OCI-LY3 (cell line): ENCODE results near the gene HDDC3.

Experiments
- H2AFZ ChIP-seq: fragments of 200-600, 300-600 bp; shearing (Covaris generic); 2 replicates; pipeline ENCODE4 v1.6.0; 2014; ENCODE audit warnings: antibody characterized with exemption, low read depth, low read length
- H3K27ac ChIP-seq: fragments of 200-600, 300-600 bp; sonication (generic); 2 replicates; pipeline ENCODE4 v1.5.1; 2014; ENCODE audit warnings: mild to moderate bottlenecking, low read length, moderate library complexity, mixed read lengths
- H3K27me3 ChIP-seq: fragments of 200-600, 300-600 bp; sonication (generic); 2 replicates; pipeline ENCODE4 v1.6.1; 2014; ENCODE audit warnings: low read depth, low read length, mixed read lengths
- H3K36me3 ChIP-seq: fragments of 200-600, 300-600 bp; sonication (generic); replicated peaks from 2 replicates; pipeline ENCODE3; 2014; ENCODE audit warnings: low read depth, low read length, mixed read lengths
- H3K4me1 ChIP-seq: fragments of 300-600, 200-600 bp; sonication (generic); 2 replicates; pipeline ENCODE4 v1.6.1; 2014; ENCODE audit warnings: low read length, mixed read lengths
- H3K4me2 ChIP-seq: fragments of 200-600, 300-600 bp; sonication (generic); 2 replicates; pipeline ENCODE4 v1.6.1; 2014; ENCODE audit warnings: low read length, mixed read lengths
- H3K4me3 ChIP-seq: fragments of 300-600, 200-600 bp; sonication (generic); 2 replicates; pipeline ENCODE4 v1.5.1; 2014; ENCODE audit warnings: antibody characterized with exemption, mild to moderate bottlenecking, low read length, moderate library complexity
- H3K79me2 ChIP-seq: fragments of 300-600, 200-600 bp; shearing (Covaris generic); 2 replicates; pipeline ENCODE4 v1.6.1; 2014; ENCODE audit warnings: mild to moderate bottlenecking, low read length, mixed read lengths
- H3K9ac ChIP-seq: fragments of 300-600, 200-600 bp; shearing (Covaris generic); 2 replicates; pipeline ENCODE4 v1.6.0; 2014; ENCODE audit warnings: mild to moderate bottlenecking, low read length, moderate library complexity
- H3K9me3 ChIP-seq: fragments of 200-600, 300-600 bp; shearing (Covaris generic); 2 replicates; pipeline ENCODE4 v1.6.1; 2014; ENCODE audit warnings: low read length, mixed read lengths; ENCODE audit not compliant: insufficient read depth
- H4K20me1 ChIP-seq: fragments of 200-600, 300-600 bp; sonication (generic); 2 replicates; pipeline ENCODE4 v1.6.1; 2016; ENCODE audit warnings: low read length, mixed read lengths; ENCODE audit not compliant: insufficient read depth
- EZH2phosphoT487 ChIP-seq: fragments of 200-600 bp; shearing (Covaris generic); IDR thresholded peaks from 2 replicates; pipeline ENCODE4 v1.6.1; 2018; ENCODE audit warnings: antibody characterized with exemption, mixed run types, low read depth
- TF ChIP-seq, protein P1 (sequence below): fragments of 200-600, 300-600 bp; sonication (generic); IDR thresholded peaks from 2 replicates; pipeline ENCODE4 v1.5.1; 2014; ENCODE audit warnings: antibody characterized with exemption, low read length, low read depth

The HDDC3 gene

DNA sequence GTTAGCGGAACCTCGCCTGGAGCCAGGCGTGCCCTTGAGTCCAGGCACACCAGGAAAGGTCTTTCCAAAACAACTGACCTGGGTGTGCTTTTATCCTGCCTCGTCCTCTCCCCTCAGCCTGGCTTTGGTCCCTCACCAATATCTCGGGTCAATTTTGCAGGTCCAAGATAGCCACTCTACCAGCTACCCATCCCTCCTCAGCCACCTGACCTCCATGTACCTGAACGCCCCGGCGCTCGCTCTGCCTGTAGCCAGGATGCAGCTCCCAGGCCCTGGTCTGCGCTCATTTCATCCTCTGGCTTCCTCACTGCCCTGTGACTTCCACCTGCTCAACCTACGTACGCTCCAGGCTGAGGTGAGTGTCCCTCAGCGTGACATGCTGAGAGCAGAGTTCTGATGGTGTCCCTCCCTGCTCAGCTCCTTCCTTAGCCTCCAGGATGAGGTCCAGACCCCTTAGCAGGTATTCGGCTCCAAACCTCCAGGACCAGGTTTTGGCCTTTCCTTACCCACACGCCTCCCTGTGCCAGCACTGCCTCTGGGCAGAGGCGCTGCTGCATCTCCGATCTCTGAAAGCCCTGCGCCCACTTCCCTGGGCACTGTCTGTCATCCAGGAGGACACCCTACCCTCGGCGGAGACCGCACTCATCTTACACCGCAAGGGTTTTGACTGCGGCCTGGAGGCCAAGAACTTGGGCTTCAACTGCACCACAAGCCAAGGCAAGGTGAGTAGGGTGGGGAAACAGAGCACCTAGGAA lies 14.1 kb downstream of the HDDC3 start:
- H3K27me3 ChIP-seq = no peaks in the 10 kb centered on the region
- no peak for TF ChIP-seq EZH2phosphoT487
- TF ChIP-seq, protein P1, sequence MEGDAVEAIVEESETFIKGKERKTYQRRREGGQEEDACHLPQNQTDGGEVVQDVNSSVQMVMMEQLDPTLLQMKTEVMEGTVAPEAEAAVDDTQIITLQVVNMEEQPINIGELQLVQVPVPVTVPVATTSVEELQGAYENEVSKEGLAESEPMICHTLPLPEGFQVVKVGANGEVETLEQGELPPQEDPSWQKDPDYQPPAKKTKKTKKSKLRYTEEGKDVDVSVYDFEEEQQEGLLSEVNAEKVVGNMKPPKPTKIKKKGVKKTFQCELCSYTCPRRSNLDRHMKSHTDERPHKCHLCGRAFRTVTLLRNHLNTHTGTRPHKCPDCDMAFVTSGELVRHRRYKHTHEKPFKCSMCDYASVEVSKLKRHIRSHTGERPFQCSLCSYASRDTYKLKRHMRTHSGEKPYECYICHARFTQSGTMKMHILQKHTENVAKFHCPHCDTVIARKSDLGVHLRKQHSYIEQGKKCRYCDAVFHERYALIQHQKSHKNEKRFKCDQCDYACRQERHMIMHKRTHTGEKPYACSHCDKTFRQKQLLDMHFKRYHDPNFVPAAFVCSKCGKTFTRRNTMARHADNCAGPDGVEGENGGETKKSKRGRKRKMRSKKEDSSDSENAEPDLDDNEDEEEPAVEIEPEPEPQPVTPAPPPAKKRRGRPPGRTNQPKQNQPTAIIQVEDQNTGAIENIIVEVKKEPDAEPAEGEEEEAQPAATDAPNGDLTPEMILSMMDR = no peak
- H3K4me1 ChIP-seq = peaks cover 10% of the 10 kb centered on the region
- peaks cover 20% of the 10 kb centered on the region for H3K36me3 ChIP-seq
- no peak overlapping the region for H2AFZ ChIP-seq
- H3K9me3 ChIP-seq = no peaks in the 10 kb centered on the region
- no peak overlapping the region for H3K27ac ChIP-seq
- no peak overlapping the region for H3K4me3 ChIP-seq
- no peak overlapping the region for H3K4me2 ChIP-seq
- no peak overlapping the region for H3K9ac ChIP-seq
- no peaks in the 10 kb centered on the region for H3K79me2 ChIP-seq
- no peaks in the 10 kb centered on the region for H4K20me1 ChIP-seq

DNA sequence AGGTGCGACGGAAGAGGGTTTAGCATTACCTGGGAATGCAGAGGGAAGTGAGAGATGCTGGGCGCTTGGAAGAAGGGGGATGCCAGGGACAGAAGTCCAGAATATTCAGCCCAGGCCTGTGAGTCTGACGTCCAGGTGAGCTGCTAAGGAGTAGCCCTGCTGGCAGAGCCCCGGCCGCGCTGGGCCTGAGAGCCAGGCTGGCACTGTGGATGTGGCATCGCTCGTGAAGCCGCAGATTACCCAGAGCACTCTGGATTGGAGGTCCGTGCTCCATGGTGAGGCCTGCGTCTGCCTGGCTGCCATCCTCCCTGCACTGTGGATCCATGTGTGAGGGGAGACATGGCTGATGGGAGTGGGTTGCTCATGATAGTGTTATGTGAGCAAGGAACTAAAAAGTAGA lies 14.8 kb downstream of the HDDC3 start:
- Histone ChIP-seq H3K36me3 (peaks cover 23% of the 10 kb centered on the region), H3K9ac (no peak overlapping the region)

GRCh38 chr15:90916461-90916860 lies 15.9 kb downstream of the HDDC3 start:
- Histone ChIP-seq H3K4me2 (no peak overlapping the region), H3K4me1 (no peaks in the 10 kb centered on the region), H4K20me1 (no peaks in the 10 kb centered on the region), H3K79me2 (no peaks in the 10 kb centered on the region), H2AFZ (no peak overlapping the region), H3K27ac (no peak overlapping the region), H3K36me3 (peaks cover 23% of the 10 kb centered on the region), H3K9me3 (no peaks in the 10 kb centered on the region), H3K9ac (no peak overlapping the region), H3K4me3 (no peak overlapping the region), H3K27me3 (no peaks in the 10 kb centered on the region)
- TF ChIP-seq EZH2phosphoT487 = no peak
- TF ChIP-seq, protein P1 = no peak

More for the DNA sequence above, 14.8 kb downstream of the HDDC3 start:
- Histone ChIP-seq H3K27ac (no peak overlapping the region), H4K20me1 (no peaks in the 10 kb centered on the region), H3K27me3 (no peaks in the 10 kb centered on the region), H3K4me1 (peaks cover 4% of the 10 kb centered on the region), H2AFZ (no peak overlapping the region), H3K4me2 (no peak overlapping the region), H3K9me3 (no peaks in the 10 kb centered on the region), H3K4me3 (no peak overlapping the region), H3K79me2 (no peaks in the 10 kb centered on the region)
- TF ChIP-seq EZH2phosphoT487 = no peak
- TF ChIP-seq, protein P1 = no peak

GRCh38 chr15:90915808-90916440 lies 16.4 kb downstream of the HDDC3 start:
- Histone ChIP-seq H3K27me3 (no peaks in the 10 kb centered on the region), H2AFZ (no peak overlapping the region), H3K4me1 (no peaks in the 10 kb centered on the region), H3K4me2 (no peak overlapping the region), H3K27ac (no peak overlapping the region), H3K9ac (no peak overlapping the region), H3K9me3 (no peaks in the 10 kb centered on the region), H3K36me3 (peaks cover 19% of the 10 kb centered on the region), H4K20me1 (no peaks in the 10 kb centered on the region), H3K79me2 (no peaks in the 10 kb centered on the region), H3K4me3 (no peak overlapping the region)
- no peak for TF ChIP-seq EZH2phosphoT487
- TF ChIP-seq, protein P1 = no peak
